BLaER1 (cell line): Measurements from ENCODE around the gene ADARB1.

Experiments used
- H3K27ac ChIP-seq: shearing (Covaris generic); formaldehyde crosslinking; 2 replicates; pipeline ENCODE4 v1.8.1; 2022
- H3K27me3 ChIP-seq: shearing (Covaris generic); formaldehyde crosslinking; 2 replicates; pipeline ENCODE4 v1.8.1; 2022
- H3K36me3 ChIP-seq: shearing (Covaris generic); formaldehyde crosslinking; 2 replicates; pipeline ENCODE4 v1.8.1; 2022
- H3K4me1 ChIP-seq: shearing (Covaris generic); formaldehyde crosslinking; 2 replicates; pipeline ENCODE4 v1.8.1; 2022
- H3K4me2 ChIP-seq: shearing (Covaris generic); formaldehyde crosslinking; 2 replicates; pipeline ENCODE4 v1.8.1; 2022
- H3K4me3 ChIP-seq: shearing (Covaris generic); formaldehyde crosslinking; 2 replicates; pipeline ENCODE4 v1.8.1; 2022
- H3K9ac ChIP-seq: shearing (Covaris generic); formaldehyde crosslinking; 2 replicates; pipeline ENCODE4 v1.8.1; 2022
- H3K9me3 ChIP-seq: shearing (Covaris generic); formaldehyde crosslinking; 2 replicates; pipeline ENCODE4 v1.8.1; 2022
- H4K20me1 ChIP-seq: shearing (Covaris generic); formaldehyde crosslinking; 2 replicates; pipeline ENCODE4 v1.8.1; 2022
- Cebpa-rat ChIP-seq: shearing (Covaris generic); IDR thresholded peaks from 2 replicates; pipeline ENCODE4 v1.8.1; 2022

Gene ADARB1

DNA sequence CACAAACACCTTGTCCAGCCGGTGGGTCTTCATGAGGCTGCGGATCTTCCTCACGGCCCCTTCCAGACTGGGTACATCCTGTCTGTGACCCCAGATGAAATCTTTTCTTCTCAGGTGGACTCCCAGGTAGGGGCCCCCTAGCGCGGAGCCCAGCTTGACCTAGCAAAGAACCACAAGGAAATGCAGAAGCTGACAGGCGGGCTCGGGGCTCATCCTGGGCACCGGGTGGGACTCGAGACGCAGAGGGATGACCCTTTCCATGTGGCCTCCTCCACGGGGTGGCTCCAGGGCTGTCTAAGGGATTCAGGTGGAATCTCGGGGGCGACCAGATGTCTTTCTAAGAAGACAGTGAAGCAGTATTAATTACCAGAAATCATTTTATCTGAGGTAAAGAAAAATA lies 195.5 kb downstream of the ADARB1 start:
- Histone ChIP-seq H3K4me3 (no peak overlapping the region), H3K4me1 (peaks cover 26% of the 10 kb centered on the region), H3K9ac (no peak overlapping the region), H3K4me2 (no peak overlapping the region), H3K9me3 (peaks cover 59% of the 10 kb centered on the region), H3K27ac (no peak overlapping the region), H3K36me3 (peaks cover 84% of the 10 kb centered on the region), H4K20me1 (peaks cover 8% of the 10 kb centered on the region; the same call in 1 of the 2 replicates), H3K27me3 (no peaks in the 10 kb centered on the region)
- no peak for TF ChIP-seq Cebpa-rat

DNA sequence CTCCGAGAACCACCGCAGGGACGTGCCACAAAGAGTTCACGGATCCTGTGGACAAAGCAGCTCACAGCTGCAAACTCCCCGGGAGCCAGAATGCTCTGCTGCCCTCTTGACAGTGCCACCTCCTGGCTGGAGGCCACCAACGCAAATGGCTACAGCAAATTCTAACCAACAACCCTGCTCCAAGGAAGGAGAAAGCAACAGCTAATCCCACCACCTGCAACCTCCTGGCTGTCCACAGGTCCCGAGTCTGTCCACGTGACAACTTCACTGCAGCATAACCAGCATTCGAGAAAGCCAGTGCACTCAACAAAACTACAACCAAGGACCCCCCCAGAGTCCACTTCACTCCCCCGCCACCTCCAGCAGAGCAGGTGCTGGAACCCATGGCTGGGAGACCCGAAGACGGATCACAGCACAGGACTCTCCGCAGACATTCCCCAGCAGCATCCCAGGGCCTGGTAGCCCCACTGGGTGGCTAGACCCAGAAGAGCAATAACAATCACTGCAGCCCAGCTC lies 196.0 kb downstream of the ADARB1 start:
- Histone ChIP-seq H3K27me3 (no peaks in the 10 kb centered on the region), H3K4me2 (no peak overlapping the region), H3K9ac (no peak overlapping the region), H3K27ac (no peak overlapping the region), H4K20me1 (peaks cover 8% of the 10 kb centered on the region; the same call in 1 of the 2 replicates), H3K4me3 (peak overlapping the region; percentile 8; the same call in 1 of the 2 replicates), H3K4me1 (peaks cover 26% of the 10 kb centered on the region), H3K36me3 (peaks cover 84% of the 10 kb centered on the region), H3K9me3 (peaks cover 61% of the 10 kb centered on the region)
- TF ChIP-seq Cebpa-rat: no peak
